Cardiac fibroblast (primary cell): Measurements from ENCODE around the gene DISP2.

Source experiments
- DNase-seq, 2 donors: peaks; one replicate each; pipeline versions ENCODE4 v3.0.0 to v3.0.0-alpha.2; 2010; ENCODE audit warnings: low read depth in 2 of 2
- H3K4me3 ChIP-seq, 2 donors: replicated peaks in 1 of 2; 1 replicate in 1 of 2; 2 replicates in 1 of 2; pipeline ENCODE4 v1.5.1; 2011; ENCODE audit warnings: low read depth in 2 of 2, low read length in 2 of 2, mild to moderate bottlenecking in 2 of 2, moderate library complexity in 1 of 2
- CTCF ChIP-seq: IDR thresholded peaks from one replicate; pipeline ENCODE4 v1.5.1; 2011; ENCODE audit warnings: low read depth, mild to moderate bottlenecking, low read length, inconsistent platforms

The DISP2 gene

GRCh38 chr15:40389824-40390595 is 32.0 kb downstream of the DISP2 start:
- DNase-seq, result peak in 1 of 2 donors; percentile 61
- TF ChIP-seq CTCF, result no peak
- H3K4me3 ChIP-seq, result no peak overlapping the region

GRCh38 chr15:40392986-40393948 is 35.2 kb downstream of the DISP2 start:
- no peak overlapping the region for H3K4me3 ChIP-seq
- DNase-seq, result peak in 1 of 2 donors; percentile 33
- TF ChIP-seq CTCF, result no peak

GRCh38 chr15:40397688-40398412 is 39.8 kb downstream of the DISP2 start:
- no peak overlapping the region for H3K4me3 ChIP-seq
- no peak for TF ChIP-seq CTCF

GRCh38 chr15:40398413-40398873 is 40.4 kb downstream of the DISP2 start:
- no peak overlapping the region for H3K4me3 ChIP-seq
- TF ChIP-seq CTCF, result no peak

More at GRCh38 chr15:40397688-40398412, 39.8 kb downstream of the DISP2 start:
- DNase-seq, result no peak

GRCh38 chr15:40399370-40399769 is 41.4 kb downstream of the DISP2 start:
- TF ChIP-seq CTCF, result no peak
- no peak for DNase-seq
- no peak overlapping the region for H3K4me3 ChIP-seq

More at GRCh38 chr15:40398413-40398873, 40.4 kb downstream of the DISP2 start:
- DNase-seq, result no peak
